Testis (tissue), 2 donors: ENCODE data around the gene CACNB3.

Source experiments
- POLR2A ChIP-seq: fragments of 450-650 bp; IDR thresholded peaks from one replicate; pipeline ENCODE4 v1.6.1; 2017; ENCODE audit warnings: antibody characterized with exemption, mild to moderate bottlenecking, moderate library complexity
- TF ChIP-seq, protein P1 (sequence below), 3 experiments: fragments of 450-650 bp in 2 of 3; fragments of 200-600 bp in 1 of 3; sonication (generic) in 1 of 3; IDR thresholded peaks; one replicate each; pipeline ENCODE4 v1.5.1; 2016 to 2019; ENCODE audit warnings: antibody characterized with exemption in 3 of 3, mild to moderate bottlenecking in 2 of 3, moderate library complexity in 1 of 3

GRCh38 chr12:48832321-48833060, 14.2 kb downstream of the CACNB3 start:
- TF ChIP-seq, protein P1, sequence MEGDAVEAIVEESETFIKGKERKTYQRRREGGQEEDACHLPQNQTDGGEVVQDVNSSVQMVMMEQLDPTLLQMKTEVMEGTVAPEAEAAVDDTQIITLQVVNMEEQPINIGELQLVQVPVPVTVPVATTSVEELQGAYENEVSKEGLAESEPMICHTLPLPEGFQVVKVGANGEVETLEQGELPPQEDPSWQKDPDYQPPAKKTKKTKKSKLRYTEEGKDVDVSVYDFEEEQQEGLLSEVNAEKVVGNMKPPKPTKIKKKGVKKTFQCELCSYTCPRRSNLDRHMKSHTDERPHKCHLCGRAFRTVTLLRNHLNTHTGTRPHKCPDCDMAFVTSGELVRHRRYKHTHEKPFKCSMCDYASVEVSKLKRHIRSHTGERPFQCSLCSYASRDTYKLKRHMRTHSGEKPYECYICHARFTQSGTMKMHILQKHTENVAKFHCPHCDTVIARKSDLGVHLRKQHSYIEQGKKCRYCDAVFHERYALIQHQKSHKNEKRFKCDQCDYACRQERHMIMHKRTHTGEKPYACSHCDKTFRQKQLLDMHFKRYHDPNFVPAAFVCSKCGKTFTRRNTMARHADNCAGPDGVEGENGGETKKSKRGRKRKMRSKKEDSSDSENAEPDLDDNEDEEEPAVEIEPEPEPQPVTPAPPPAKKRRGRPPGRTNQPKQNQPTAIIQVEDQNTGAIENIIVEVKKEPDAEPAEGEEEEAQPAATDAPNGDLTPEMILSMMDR (IDR thresholded peaks at IDR 0.05): no peak
- TF ChIP-seq POLR2A: no peak
